AG08395 (cell line): ENCODE results near the gene MRAP2.
"Not testable (repeated sequence)": the region's sequence is repeated elsewhere in the genome, so short reads cannot be mapped to it uniquely, and the experiment has no call there.

Experiments used
- DNase-seq: peaks from one replicate; pipeline ENCODE4 v3.0.0; 2012; ENCODE audit warnings: mixed read lengths, low spot score

The MRAP2 gene

GRCh38 chr6:84077645-84078044, 44.1 kb downstream of the MRAP2 start:
- no peak for DNase-seq

- DNase-seq, result no peak
These were observed 44.8 kb downstream of the MRAP2 start for GRCh38 chr6:84078335-84078734.

GRCh38 chr6:84081222-84081621, 47.6 kb downstream of the MRAP2 start:
- no peak for DNase-seq

GRCh38 chr6:84082689-84083265, 49.2 kb downstream of the MRAP2 start:
- no peak for DNase-seq

GRCh38 chr6:84084705-84085104, 51.1 kb downstream of the MRAP2 start:
- DNase-seq, result not testable (repeated sequence)

GRCh38 chr6:84086056-84086455, 52.5 kb downstream of the MRAP2 start:
- DNase-seq, result no peak

GRCh38 chr6:84086545-84087429, 53.2 kb downstream of the MRAP2 start:
- DNase-seq, result no peak

GRCh38 chr6:84089081-84089480, 55.5 kb downstream of the MRAP2 start:
- no peak for DNase-seq

- no peak for DNase-seq
These were observed 56.0 kb downstream of the MRAP2 start for GRCh38 chr6:84089552-84089951.

- DNase-seq, result peak; percentile 26
These were observed 60.2 kb downstream of the MRAP2 start for GRCh38 chr6:84093441-84094435.

GRCh38 chr6:84095156-84095555, 61.6 kb downstream of the MRAP2 start:
- no peak for DNase-seq

GRCh38 chr6:84103029-84103428, 69.5 kb downstream of the MRAP2 start:
- peak; percentile 70 for DNase-seq

GRCh38 chr6:84105215-84105924, 71.8 kb downstream of the MRAP2 start:
- DNase-seq, result peak; percentile 58

- DNase-seq, result no peak
These were observed 73.9 kb downstream of the MRAP2 start for GRCh38 chr6:84107495-84107894.

- not testable (repeated sequence) for DNase-seq
These were observed 77.8 kb downstream of the MRAP2 start for GRCh38 chr6:84111351-84111750.

- not testable (repeated sequence) for DNase-seq
These were observed 81.5 kb downstream of the MRAP2 start for GRCh38 chr6:84114933-84115594.

GRCh38 chr6:84118191-84118590, 84.6 kb downstream of the MRAP2 start:
- no peak for DNase-seq

GRCh38 chr6:84119277-84119676, 85.7 kb downstream of the MRAP2 start:
- no peak for DNase-seq

- DNase-seq, result no peak
These were observed 89.6 kb downstream of the MRAP2 start for GRCh38 chr6:84123186-84123585.

GRCh38 chr6:84129588-84129987, 96.0 kb downstream of the MRAP2 start:
- DNase-seq, result not testable (repeated sequence)

GRCh38 chr6:84133385-84133784, 99.8 kb downstream of the MRAP2 start:
- not testable (repeated sequence) for DNase-seq
